Adrenal gland (tissue), 5 donors: Measurements from ENCODE around the gene SAFB.

Experiments used
- POLR2A ChIP-seq, 2 donors: fragments of 450-650 bp; IDR thresholded peaks; one replicate each; pipeline ENCODE4 v1.6.1; 2017; ENCODE audit warnings: antibody characterized with exemption in 2 of 2, mild to moderate bottlenecking in 2 of 2, moderate library complexity in 1 of 2
- TF ChIP-seq, protein P1 (sequence below), 6 experiments: fragments of 450-650 bp in 4 of 6; fragments of 200-600 bp in 2 of 6; sonication (generic) in 1 of 6; IDR thresholded peaks; 1 replicate in 5 of 6; 2 replicates in 1 of 6; pipeline versions ENCODE4 v1.5.1 to v1.8.0; 2016 to 2021; ENCODE audit warnings: antibody characterized with exemption in 6 of 6, mild to moderate bottlenecking in 2 of 6, moderate library complexity in 1 of 6
- donor health status: DM: no; HTN: no; CAD: no.

DNA sequence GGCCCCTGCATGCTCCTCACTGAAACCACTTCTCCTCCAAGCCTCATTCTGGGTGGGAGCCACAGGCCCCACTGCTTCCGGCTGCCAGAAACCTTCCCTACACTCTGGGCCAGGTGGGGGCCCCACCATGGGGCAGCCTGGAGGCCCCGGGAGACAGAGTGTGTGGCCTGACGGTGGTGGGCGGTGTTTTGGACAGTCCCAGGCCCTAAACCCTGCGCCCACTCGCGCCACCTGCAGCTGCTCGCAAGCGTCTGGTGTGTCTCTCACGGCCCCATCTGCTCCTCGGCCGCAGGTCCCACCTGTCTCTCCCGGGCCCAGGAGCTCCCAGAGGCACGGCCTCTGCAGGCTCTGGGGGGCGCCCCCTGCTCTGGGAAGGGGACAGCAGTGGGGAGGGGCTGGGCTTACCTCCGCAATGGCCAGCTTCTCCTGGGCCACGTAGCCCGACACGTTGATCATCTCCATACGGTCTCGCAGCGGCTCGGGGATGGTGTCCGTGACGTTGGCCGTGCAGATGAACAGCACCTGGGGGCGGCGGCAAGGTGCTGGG, 72.8 kb downstream of the SAFB start:
- TF ChIP-seq, protein P1, sequence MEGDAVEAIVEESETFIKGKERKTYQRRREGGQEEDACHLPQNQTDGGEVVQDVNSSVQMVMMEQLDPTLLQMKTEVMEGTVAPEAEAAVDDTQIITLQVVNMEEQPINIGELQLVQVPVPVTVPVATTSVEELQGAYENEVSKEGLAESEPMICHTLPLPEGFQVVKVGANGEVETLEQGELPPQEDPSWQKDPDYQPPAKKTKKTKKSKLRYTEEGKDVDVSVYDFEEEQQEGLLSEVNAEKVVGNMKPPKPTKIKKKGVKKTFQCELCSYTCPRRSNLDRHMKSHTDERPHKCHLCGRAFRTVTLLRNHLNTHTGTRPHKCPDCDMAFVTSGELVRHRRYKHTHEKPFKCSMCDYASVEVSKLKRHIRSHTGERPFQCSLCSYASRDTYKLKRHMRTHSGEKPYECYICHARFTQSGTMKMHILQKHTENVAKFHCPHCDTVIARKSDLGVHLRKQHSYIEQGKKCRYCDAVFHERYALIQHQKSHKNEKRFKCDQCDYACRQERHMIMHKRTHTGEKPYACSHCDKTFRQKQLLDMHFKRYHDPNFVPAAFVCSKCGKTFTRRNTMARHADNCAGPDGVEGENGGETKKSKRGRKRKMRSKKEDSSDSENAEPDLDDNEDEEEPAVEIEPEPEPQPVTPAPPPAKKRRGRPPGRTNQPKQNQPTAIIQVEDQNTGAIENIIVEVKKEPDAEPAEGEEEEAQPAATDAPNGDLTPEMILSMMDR (IDR thresholded peaks at IDR 0.05) = no peak
- TF ChIP-seq POLR2A (IDR thresholded peaks at IDR 0.05) = no peak
